Right lobe of liver (tissue), 4 donors: Measurements from ENCODE around the gene ECM2.

Experiments
- POLR2A ChIP-seq: fragments of 450-650 bp; IDR thresholded peaks from one replicate; pipeline ENCODE4 v1.6.1; 2017; ENCODE audit warnings: antibody characterized with exemption, mild to moderate bottlenecking
- TF ChIP-seq, protein P1 (sequence below), 4 donors: fragments of 200-600 bp in 3 of 4; fragments of 450-650 bp in 1 of 4; IDR thresholded peaks; one replicate each; pipeline versions ENCODE4 v1.5.1 to v1.8.0; 2016 to 2022; ENCODE audit warnings: antibody characterized with exemption in 4 of 4, mild to moderate bottlenecking in 2 of 4
- donor health status: DM: no; HTN: no; CAD: no.
- donor health status: DM: no; HTN: no; CAD: no.
- donor health status: DM: no; HTN: yes; CAD: no.

DNA sequence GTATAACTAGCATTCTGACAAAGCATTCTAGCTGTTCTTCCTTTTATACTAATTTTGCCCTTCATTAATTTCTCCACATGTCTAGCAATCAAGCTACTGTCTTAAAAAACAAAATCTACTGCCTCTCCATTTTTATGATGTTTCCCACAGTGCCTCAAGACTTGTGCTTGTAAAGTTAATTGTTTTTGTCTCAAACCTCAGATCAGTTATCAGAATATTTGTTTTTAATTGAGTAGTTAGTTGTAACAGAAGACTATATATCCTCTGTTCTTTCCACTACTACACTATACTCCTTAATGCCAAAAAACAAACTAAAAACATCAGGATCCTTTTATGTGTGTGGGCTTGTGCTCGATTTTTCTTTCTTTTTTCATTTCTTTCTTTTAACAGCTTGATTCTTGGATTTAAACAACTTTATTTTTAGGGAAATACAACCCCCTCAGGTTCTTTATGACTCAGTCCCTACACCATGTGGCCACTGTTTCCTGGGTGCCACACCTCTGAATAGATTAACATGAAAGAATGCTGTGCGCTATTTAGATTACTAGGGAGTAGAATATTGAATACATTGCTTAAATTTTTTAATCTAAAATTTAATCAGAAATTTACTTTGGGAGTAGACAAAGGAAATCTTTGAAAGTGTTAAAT lies 54.7 kb downstream of the ECM2 start:
- TF ChIP-seq, protein P1, sequence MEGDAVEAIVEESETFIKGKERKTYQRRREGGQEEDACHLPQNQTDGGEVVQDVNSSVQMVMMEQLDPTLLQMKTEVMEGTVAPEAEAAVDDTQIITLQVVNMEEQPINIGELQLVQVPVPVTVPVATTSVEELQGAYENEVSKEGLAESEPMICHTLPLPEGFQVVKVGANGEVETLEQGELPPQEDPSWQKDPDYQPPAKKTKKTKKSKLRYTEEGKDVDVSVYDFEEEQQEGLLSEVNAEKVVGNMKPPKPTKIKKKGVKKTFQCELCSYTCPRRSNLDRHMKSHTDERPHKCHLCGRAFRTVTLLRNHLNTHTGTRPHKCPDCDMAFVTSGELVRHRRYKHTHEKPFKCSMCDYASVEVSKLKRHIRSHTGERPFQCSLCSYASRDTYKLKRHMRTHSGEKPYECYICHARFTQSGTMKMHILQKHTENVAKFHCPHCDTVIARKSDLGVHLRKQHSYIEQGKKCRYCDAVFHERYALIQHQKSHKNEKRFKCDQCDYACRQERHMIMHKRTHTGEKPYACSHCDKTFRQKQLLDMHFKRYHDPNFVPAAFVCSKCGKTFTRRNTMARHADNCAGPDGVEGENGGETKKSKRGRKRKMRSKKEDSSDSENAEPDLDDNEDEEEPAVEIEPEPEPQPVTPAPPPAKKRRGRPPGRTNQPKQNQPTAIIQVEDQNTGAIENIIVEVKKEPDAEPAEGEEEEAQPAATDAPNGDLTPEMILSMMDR (IDR thresholded peaks at IDR 0.05) = no peak
- no peak for TF ChIP-seq POLR2A
